Inferior parietal cortex (tissue), 1 donor: ENCODE measurements around the gene NEMF.
"Not testable (repeated sequence)": the region's sequence is repeated elsewhere in the genome, so short reads cannot be mapped to it uniquely, and the experiment has no call there.

Source experiments
- DNase-seq: peaks from one replicate; pipeline ENCODE4 v3.0.0-alpha.2; 2016; ENCODE audit errors: extremely low spot score

Gene NEMF

DNA sequence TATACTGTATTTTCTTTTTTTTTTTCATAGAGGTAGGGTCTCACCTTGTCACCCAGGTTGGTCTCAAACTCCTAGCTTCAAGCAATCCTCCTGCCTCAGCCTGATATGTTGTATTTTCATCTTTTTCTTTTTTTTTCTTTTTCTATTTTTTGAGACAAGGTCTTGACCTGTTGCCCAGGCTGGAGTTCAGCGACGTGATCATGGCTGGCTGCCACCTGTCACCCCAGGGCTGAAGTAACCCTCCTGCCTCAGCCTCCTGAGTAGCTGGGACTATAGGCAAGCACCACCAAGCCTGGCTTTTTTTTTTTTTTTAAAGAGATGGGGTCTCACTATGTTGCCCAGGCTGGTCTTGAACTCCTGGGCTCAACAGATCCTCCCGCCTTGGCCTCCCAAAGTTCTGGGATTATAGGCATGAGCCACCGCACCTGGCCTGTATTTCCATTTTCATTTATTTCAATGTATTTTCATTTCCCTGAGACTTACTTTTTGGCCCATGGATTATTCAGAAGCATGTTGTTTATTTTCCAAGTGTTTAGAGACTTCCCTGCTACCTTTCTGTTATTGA is 24.1 kb upstream of the NEMF start:
- DNase-seq: no peak

DNA sequence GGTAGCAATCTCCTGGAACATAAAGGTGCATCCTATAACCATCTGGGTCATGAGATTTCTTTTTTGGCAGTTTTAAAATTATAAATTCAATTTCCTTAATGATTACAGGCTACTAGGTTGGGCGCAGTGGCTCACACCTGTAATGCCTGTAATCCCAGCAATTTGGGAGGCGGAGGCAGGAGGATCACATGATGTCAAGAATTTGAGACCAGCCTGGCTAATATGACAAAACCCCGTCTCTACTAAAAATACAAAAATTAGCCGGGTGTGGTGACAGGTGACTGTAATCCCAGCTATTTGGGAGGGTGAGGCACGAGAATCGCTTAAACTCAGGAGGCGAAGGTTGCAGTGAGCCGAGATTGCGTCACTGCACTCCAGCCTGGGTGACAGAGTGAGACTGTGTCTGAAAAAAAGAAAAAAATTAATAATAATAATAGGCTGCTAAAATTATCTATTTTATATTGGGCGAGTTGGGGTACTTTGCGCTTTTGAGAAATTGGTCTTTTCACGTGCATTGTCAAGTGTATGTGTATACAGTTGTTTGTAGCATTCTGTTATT is 23.1 kb upstream of the NEMF start:
- DNase-seq: no peak

DNA sequence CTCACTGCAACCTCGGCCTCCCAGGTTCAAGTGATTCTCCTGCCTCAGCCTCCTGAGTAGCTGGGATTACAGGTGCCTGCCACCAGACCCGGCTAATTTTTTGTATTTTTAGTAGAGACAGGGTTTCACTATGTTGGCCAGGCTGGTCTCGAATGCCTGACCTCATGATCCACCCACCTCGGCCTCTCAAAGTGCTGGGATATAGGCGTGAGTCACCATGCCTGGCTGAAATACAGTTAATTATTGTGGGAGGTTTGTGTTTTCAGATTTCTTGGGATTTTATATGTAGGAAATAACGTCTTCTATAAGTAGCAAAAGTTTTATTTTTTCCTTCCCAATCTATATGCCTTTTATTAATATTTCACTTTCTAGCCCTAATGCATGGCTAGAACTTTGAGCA is 21.0 kb upstream of the NEMF start:
- not testable (repeated sequence) for DNase-seq

DNA sequence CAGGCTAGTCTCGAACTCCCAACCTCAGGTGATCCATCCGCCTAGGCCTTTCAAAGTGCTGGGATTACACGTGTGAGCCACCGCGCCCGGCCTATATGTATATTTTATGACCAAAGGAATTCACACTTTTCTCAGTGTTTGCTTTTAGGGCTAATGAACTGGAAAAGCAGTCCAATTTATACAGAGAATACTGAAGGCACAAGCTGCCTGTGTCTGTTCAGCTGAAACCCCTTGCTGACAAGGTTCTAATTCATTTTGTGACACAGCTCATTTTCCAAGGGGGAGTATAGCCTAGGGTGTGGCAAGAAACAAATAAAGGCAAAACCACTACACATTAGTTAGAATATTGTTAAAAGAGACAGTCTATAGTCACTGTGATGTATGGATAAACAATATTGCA is 18.3 kb upstream of the NEMF start:
- no peak for DNase-seq

DNA sequence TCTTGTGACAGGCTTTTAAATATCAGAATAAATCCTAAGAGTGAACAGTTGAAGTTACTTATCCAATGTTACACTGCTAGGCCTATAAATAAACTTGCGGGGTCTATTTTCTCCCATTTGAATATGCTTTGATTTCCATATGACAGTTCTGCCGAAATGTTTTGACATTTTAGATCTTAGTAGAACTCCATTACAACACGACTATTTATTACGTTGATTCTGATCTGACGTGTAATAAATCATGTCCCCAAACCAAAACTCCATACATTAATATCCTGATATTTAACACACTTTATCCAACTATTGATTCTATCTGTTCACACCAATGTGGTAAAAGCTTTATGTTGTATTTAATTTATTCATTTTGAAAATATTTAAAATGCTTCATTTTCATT is 16.1 kb upstream of the NEMF start:
- no peak for DNase-seq

DNA sequence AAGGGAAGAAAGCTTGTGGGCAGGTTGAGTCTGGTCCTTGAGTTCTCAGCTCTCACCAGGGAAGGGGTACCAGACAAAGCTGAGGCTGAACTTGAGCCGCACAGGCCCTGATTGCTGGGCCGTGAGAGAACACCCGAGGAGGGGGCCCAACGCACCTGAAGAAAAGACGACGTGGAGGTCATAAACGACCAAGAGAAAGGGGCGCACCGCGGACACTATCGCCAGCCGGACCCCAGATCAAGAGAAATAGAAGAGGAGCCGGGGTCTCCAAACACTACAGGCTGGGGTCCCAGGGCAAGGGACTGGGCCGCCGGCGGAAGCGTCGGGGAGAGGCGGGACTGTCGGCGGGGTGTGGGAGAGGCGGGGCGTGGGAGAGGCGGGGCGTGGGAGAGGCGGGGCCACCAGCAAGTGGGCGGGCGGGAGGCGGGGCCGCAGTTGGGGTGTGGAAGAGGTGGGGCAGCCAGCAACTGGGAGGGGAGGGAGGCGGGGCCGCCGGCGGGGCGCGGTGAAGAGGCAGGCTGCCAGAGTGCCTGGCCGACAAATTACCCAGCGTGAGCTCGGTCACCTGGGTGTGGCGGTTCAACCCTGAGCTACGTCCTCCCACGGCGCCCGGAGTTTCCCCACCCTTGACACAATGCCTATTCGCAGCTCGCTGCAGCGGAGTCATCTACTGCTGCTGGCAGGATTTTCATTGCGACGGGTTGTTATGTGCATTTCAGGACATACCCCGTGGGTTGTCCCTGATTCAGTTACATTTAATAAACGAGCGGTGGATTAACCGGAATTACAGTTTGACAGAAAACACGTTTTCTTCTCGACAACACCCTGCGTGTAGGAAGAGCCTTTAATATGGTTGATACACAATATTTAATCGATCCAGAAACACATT is 15.5 kb upstream of the NEMF start:
- peak; percentile 75 for DNase-seq

DNA sequence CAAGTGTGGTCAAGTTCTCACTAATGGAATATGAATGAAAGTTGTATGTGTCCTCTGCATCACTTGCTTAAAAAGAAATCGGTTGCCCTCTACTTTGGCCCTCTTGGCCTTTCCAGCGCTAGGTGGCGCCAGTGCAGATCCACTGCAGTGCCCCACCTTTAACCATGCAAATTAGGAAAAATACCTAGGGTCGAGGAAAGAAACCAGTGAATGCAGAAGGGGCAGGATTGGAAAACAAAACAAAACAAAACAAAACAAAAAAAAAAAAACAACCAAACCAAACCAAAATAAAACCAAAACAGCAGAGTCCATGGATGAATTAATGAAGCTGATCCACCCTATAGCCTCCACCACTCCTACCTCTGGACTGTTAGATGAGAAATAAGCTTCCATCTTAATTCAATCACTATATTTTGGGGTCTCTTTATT is 12.9 kb upstream of the NEMF start:
- peak; percentile 75 for DNase-seq

DNA sequence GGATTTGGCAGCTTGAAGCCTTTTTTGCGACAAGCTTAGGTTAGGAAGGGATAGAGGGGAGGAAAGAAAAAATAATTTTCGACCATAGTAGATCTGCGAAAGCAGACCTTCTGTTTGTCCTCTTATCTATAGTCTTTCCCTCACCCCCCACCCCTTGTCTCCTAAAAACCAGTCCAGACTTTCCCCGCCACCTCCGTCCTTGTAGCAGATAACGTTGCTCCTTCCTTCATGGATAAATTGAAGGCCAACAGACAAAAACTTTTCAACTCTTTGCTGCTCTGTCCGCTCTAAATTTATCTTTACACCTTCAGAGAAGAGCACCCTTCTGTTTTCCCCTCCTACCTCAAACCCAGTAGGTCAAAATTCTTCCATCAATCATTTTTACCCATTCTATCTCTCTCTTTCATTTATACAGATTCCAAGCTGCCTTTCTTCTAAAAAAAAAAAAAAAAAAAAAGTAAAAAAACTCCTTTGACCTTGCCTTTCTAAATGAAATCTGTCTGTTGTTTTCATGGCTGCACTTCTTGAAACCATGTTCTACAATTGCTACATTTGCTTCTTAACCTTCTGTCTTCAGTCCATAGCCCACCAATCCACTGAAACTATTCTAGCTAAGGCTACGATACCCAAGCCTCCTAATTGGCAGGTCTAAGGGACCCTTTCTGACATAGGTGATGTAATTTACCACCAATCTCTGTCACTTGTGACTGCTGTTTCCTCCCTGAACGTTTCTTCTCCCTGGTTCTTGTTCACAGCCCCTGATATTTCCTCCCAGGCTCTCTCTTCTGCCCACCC is 11.1 kb upstream of the NEMF start:
- DNase-seq: peak; percentile 17

DNA sequence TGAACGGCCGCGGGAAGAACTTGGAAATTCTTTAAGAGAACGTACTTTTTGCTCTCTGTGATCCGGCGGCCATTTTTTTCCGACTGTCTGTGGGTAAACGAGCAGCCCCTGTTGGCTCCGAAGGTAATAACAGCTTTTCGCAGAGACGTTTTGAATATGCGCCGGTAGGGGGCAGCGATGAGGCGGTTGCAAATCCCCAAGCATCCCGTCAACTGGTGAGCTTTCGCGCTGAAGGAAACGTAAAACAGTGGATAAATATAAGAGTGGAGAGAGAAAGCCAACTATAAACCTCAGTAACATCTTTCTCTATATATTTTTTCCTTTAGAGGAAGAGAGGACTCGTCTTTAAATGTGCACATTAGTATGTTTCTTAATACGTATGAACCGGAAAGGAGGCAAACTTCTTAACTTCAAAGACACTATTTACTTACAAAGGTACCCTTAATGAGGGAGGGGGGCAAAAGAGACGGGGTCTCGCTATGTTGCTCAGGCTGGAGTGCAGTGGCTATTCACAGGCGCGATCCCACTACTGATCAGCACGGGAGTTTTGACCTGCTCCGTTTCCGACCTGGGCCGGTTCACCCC is 9.6 kb upstream of the NEMF start:
- peak; percentile 88 for DNase-seq

DNA sequence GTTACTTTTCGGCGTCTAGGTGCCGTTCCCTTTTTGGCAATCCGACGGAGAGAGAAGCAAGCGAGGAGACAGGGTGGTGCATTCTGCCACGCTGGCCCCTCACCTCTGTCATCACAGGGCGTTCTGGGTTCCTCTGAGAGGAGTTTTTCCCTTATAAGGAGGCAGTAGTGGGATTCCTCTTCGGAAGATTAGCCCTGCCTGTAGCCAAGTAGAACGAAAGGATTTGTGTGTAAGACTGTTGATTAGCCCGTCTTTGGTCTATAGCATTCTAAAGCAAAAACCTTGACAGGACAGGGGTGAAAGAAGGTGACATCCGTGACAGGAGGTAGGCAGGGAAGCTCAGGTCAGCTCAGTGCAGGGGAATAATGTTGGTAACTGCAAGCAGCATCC is 9.1 kb upstream of the NEMF start:
- DNase-seq: peak; percentile 73

DNA sequence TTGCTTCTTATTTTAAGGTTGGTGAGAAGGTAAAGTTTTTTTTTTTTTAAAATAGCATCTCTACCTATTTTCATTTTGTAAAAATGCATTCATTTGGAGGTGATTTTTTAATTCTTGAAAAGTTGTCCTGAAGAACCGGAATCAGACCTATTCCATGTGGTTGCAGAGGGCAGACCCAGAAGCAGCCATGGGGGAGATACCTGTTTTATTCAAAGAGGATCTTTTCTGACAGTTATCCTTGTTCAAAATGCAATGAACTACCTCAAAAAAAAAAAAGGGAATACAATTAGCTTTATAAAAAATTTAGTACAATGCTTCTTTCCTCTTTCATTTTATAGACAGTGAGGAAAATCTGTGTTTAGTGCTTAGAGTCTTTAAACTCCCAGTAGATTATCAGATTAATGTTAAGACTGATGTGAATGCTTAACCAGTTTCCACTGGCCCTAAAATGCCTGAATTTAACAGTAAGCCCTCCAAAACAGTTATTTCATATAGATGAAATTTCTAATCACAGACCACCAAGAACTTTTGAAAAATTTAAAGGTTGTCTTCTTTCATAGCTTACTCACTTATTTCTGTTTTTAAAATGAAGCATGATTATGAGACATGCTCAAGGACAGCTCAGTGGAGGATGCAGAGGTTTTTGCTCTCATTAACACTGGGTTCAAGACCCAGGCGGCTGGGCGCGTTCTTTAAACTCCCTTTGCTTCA is 8.6 kb upstream of the NEMF start:
- DNase-seq: peak; percentile 9

DNA sequence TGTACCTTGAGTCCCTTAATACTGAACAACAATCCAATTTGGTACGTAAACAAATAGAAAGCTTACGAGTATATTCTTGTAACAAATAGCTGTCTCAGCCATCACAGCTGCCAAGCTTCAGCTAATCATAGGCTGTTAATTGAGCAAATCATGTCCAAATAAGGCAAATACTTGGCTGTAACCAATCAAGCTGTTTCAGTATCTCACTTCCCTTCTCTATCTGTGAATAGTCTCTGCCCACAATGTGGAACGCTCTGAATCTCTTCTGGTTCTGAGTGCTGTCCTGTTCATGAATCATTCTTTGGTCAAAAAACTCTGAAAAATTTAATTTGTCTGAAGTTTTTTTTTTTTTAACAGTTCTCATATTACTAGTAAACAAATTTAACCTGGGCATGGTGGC is 5.8 kb upstream of the NEMF start:
- DNase-seq: no peak

DNA sequence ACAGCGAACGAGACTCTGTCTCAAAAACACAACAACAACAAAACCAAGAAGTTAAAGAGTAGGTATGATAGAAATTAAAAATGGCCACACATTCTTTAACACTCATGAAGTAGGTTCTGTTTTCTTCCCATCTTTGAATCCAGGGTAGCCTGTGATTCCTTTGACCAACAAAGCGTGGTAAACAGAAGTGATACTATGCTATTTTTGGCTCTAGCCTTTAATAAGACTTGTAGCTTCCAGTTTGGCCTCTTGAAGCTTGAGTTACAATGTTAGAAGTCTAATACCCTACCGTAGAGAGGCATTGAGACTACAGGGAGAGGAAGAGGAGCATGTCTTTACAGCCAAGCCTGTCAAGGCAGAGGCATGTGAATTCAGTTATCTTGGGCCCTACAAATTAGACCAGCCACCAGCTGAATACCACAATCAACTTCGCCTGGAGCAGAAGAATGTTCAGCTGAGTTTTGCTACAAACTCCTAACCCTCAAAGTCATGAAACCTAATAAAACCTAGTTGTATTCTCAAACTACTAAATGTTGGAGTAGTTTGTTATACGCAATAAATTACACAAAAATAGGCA is 4.9 kb upstream of the NEMF start:
- no peak for DNase-seq

DNA sequence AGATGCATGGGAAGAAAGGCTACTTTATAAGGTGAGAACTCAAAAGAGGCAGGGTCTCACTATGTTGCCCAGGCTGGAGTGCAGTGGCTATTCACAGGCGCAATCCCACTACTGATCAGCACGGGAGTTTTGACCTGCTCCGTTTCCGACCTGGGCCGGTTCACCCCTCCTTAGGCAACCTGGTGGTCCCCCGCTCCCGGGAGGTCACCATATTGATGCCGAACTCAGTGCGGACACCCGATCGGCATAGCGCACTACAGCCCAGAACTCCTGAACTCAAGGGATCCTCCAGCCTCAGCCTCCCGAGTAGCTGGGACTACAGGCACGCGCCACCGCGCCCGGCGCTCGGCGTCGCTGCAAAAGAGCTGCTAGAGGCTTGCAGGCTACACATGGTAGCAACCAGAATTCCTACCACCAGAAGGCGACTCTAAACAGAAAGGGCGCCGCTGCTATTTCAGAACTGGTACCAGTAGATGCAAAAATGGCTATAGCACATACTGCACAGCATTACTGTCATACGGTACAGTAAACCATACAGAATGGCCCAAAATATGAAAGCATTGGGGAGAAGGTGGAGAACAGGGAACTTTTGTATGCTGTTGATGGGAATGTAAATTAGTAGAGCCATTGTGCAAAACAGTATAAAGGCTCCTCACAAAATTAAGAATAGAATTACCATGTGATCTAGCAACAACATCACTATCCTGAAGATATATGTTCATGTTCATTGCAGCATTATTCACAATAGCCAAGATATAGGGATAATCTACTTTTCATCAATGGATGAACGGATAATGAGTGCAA is 1.2 kb upstream of the NEMF start:
- peak; percentile 67 for DNase-seq

DNA sequence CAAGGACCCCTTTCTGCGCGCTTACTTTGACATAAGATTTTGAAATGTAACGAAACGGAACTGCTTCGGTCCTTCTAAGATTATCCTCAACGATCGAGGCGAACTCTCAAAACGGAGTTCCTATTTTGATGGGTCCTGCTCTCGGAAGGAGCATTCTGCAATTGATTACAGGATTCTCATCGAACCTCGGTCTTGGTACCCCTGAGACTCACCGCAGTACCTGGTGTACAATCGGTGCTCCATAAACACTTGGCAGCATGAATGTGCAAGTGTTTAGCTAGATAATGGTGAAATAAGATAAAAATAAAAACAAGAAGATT is 530 bp upstream of the NEMF start:
- DNase-seq: no peak

DNA sequence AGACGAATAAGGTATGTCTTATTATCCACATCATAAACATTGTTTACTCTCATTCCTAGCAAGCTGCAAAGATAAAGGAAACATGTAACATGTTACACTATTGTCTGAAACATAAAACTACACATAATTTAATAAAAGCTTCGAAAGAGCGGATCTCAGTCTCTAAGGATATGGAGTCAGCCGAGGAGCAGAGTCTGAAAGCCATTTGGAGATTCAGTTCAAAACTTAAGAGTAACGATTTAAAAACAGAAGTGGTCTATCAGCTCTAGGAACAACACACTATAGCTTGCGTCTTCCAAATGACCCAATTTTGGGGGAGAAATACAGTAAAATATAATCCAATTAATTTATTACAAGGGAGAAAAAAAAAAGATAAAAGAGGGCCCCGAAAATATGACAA is 775 bp downstream of the NEMF start:
- DNase-seq: no peak

DNA sequence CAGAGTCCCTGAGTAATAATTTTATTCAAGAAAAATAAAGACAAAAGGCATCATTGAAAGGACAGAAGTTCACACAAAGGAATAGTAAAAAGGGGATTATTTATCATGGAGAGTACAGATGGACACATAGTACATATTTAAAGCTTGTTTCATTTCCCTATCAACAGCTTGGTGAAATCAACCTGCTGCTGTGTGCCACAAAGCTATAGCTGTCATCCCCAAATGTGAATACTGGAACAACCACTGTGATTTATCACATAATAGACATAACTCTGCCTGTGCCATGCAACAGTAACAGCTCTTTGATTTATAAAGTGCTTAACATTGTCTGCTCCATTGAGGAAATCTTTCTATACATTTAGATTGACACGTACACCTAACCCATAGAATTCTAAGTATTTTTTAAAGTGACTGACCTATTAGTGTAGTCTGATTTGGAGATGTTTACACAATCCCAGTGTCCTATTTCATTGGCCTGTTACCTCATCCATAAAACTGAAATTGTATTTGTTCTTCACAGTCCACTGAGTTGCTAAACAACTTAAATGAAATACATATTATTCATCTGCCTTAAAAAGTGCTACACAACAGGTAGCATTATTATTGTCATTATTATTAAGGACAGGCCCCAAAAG is 3.3 kb downstream of the NEMF start:
- no peak for DNase-seq

DNA sequence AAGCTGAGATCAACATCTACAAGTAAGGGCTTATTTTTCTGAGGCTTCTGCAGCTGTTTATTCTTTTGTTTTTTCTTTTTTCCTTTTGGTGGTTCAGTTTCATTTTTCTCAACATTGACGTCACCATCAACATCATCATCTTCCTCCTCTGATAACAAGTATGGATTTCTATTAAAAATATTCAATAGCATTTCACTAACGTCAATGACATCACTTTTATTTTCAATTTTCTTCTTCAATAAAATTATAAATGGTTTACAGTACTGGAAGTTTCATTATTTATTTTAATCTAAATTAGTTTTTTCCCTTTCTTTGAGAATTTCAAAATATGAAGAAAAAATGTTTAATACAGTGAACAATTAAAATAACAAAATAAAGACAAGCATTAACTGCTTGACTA is 23.9 kb downstream of the NEMF start:
- DNase-seq: no peak

DNA sequence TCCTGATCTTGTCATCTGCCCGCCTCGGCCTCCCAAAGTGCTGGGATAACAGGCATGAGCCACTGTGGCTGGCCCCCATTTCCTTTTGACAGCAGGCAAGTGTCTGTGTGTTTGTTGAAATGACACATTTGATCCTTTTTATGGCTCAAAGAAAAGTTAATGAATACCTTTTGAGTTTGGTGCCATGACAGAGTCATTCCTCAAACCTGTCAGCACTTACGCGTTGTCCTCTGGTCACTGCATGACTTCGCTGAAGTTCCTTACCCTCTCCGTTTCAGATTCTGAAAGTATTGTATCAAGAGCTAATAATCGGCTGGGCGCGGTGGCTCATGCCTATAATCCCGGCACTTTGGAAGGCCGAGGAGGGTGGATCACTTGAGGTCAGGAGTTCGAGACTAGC is 32.4 kb downstream of the NEMF start:
- no peak for DNase-seq

DNA sequence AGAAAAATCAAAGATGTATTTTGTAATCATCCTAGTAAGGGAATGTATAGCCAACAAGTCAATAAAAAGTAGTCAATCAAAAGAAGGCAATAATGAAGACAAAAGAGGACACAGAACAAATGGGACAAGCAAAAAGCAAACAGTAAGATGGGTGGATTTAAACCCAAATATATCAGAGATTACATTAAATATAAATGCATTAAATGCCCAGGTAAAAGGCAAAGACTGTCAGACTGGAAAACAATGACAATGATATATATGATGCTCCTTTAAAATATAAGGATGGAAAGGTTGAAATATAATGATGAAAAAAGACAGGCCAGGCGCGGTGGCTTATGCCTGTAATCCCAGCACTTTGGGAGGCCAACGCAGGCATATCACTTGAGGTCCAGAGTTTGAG is 35.7 kb downstream of the NEMF start:
- DNase-seq: no peak
